GM13977 (cell line): ENCODE data around the gene TULP3.
A peak's percentile ranks its signal among the peaks of the same experiment; 100 is the strongest.

ENCODE experiments used
- DNase-seq: peaks from one replicate; pipeline ENCODE4 v3.0.0; 2012; ENCODE audit warnings: low spot score
- CTCF ChIP-seq: IDR thresholded peaks from 2 replicates; pipeline ENCODE4 v1.5.1; 2012; ENCODE audit warnings: mild to moderate bottlenecking, control low read depth; ENCODE audit not compliant: insufficient read depth; ENCODE audit errors: extremely low read depth, missing control alignments
- in situ Hi-C: fragments of 300-500 bp; cut with MboI; formaldehyde crosslinking; loops from one replicate; pipeline ENCODE4 v1.12.0; 2022; ENCODE audit warnings: low sequenced_read_pairs, low pct_unique_long_range_greater_than_20kb, mixed read lengths, inconsistent platforms; ENCODE audit not compliant: unreplicated experiment

The TULP3 gene

GRCh38 chr12:2924019-2924418, 33.3 kb downstream of the TULP3 start:
- no peak for DNase-seq
- in situ Hi-C loops, result no loop called here
- no peak for TF ChIP-seq CTCF

DNA sequence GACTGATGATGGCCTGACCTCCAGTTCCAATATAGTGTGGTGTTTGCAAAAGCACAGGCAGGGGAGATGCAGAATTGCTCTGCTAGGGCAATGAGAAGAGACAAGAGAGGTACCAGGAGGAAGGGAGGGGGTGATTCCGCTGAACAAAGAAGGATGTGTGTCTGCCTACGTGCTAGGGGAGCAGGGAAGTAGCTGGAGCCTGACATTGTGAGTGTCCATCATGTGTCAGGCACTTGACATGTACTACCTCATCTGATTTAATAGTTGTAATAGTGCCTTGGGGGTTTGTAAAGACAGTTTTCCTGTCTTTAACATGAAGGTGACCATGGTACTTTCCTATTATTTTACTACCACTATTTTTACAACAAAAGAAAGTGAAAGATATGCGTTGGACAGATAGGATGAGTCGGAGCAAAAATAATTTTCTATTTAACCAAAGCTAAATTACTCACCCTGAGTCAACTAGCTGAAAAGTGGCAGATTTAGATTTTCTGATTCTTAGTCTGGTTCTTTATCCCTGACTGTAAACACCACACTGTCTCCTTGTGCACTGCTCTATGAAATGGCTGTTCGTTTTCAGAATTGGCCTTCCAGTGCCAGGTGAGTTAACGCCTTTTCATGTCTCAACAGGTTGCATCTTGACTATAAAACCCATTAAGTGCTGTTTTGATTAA, 34.8 kb downstream of the TULP3 start:
- in situ Hi-C loops, result no loop called here
- TF ChIP-seq CTCF, result no peak
- peak; percentile 35 for DNase-seq

GRCh38 chr12:2930865-2931264, 40.2 kb downstream of the TULP3 start:
- in situ Hi-C loops, result no loop called here
- no peak for TF ChIP-seq CTCF
- DNase-seq, result no peak

- DNase-seq, result no peak
- TF ChIP-seq CTCF, result no peak
- in situ Hi-C loops, result no loop called here
Observed at GRCh38 chr12:2933586-2933985, 42.9 kb downstream of the TULP3 start.

DNA sequence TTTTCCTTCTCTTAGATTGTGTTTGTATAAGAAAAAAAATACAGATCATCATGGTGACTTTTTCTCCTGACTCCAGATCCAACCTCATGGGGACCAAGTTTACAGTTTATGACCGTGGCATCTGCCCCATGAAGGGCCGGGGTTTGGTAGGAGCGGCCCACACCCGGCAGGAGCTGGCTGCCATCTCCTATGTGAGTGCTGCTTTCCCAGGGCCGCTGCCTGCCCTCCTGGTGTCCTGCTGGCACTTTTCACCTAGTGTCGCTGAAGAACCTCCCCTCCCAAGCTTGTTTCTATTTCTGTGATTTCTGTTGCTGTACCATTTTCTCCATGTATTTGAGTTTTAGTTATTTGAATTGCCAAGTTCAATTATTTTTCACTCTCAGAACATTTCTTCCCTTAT, 43.7 kb downstream of the TULP3 start:
- DNase-seq, result no peak
- in situ Hi-C loops, result no loop called here
- no peak for TF ChIP-seq CTCF

DNA sequence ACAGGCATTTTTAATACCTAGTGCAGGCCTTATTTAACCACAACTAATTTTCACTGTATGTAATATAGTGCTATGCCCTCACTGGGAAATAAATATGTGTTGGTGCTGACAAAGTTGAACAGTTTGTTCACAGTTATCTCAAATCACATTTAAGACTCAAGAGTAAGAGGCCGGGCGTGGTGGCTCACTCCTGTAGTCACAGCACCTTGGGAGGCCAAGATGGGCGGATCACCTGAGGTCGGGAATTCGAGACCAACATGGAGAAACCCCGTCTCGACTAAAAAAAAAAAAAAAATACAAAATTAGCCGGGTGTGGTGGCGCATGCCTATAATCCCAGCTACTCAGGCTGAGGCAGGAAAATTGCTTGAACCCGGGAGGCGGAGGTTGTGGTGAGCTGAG, 45.6 kb downstream of the TULP3 start:
- TF ChIP-seq CTCF, result no peak
- in situ Hi-C loops, result no loop called here
- no peak for DNase-seq

- no peak for DNase-seq
- in situ Hi-C loops, result no loop called here
- no peak for TF ChIP-seq CTCF
Observed at GRCh38 chr12:2937500-2937899, 46.8 kb downstream of the TULP3 start.
